K562 (cell line): ENCODE results near the gene CMBL. TPM values are rescaled to one million over a fixed set of nuclear protein-coding genes. Genes with fewer than 3 reads are reported as not detected.

Experiments used
- ATAC-seq: fragments of 200-7000 bp; cut with Tn5 transposase; 3 replicates; pipeline ENCODE4 v1.9.1; 2020; ENCODE audit warnings: moderate library complexity
- BruUV-seq: library from RNA; stranded (reverse); fragments of 400-500 nt; replicated peaks from 2 replicates; lab custom pipeline; 2021; lab: Mats Ljungman, UMichigan
- CTCF ChIA-PET: fragments of 300-600 bp; formaldehyde crosslinking; extraction: SDS; loops from one replicate; lab custom pipeline; 2021; ENCODE audit warnings: low intra/inter-chr PET ratio; lab: Yijun Ruan, JAX
- POLR2A ChIA-PET: fragments of 300-600, 350-650 bp; sonication (Branson Sonifier 250); formaldehyde crosslinking; extraction: SDS; loops from one replicate; lab custom pipeline; 2021; ENCODE audit warnings: antibody characterized with exemption, inconsistent platforms; lab: Yijun Ruan, JAX
- DNase-seq, 4 experiments: peaks; one replicate each; pipeline versions ENCODE4 v3.0.0 to v3.0.0-alpha.2; 2011 to 2018; ENCODE audit warnings: low spot score in 3 of 4, mixed read lengths in 3 of 4; ENCODE audit errors: extremely low read depth in 1 of 4
- FAIRE-seq: peaks from 2 replicates; lab custom pipeline; 2011; peaks lifted over from hg19 to GRCh38; lab: Jason Lieb, UNC
- H2AFZ ChIP-seq: 2 replicates; pipeline ENCODE4 v1.6.0; 2011; ENCODE audit warnings: low read depth, low read length, control low read depth, inconsistent platforms
- H3K27ac ChIP-seq: fragments of 200-600 bp; 3 replicates; pipeline ENCODE4 v1.8.0; 2011; ENCODE audit warnings: low read depth, mild to moderate bottlenecking, control low read depth, inconsistent platforms, low read length, moderate library complexity, mixed read lengths; ENCODE audit errors: extremely low read depth
- H3K27me3 ChIP-seq, 2 experiments: fragments of 300-600 bp in 1 of 2; 2 replicates in 1 of 2; 3 replicates in 1 of 2; pipeline versions ENCODE4 v1.6.0 to v1.8.0; 2011; ENCODE audit warnings: inconsistent platforms in 2 of 2, low read length in 2 of 2, mild to moderate bottlenecking in 1 of 2, mixed read lengths in 1 of 2, moderate library complexity in 1 of 2; ENCODE audit not compliant: control insufficient read depth in 2 of 2, insufficient read depth in 2 of 2
- H3K36me3 ChIP-seq: fragments of 300-600 bp; 3 replicates; pipeline ENCODE4 v1.8.0; 2011; ENCODE audit warnings: mild to moderate bottlenecking, low read length, inconsistent platforms; ENCODE audit not compliant: control insufficient read depth, insufficient read depth
- H3K4me1 ChIP-seq, 2 experiments: fragments of 200-600 bp in 1 of 2; replicated peaks in 1 of 2; 2 replicates in 1 of 2; 3 replicates in 1 of 2; pipeline versions ENCODE4 v1.5.1 to v1.8.0; 2011; ENCODE audit warnings: inconsistent platforms in 2 of 2, low read length in 2 of 2, mild to moderate bottlenecking in 1 of 2, mixed read lengths in 1 of 2, moderate library complexity in 1 of 2; ENCODE audit not compliant: control insufficient read depth in 2 of 2, insufficient read depth in 2 of 2
- H3K4me2 ChIP-seq: 2 replicates; pipeline ENCODE4 v1.6.1; 2011; ENCODE audit warnings: low read length, control low read depth, inconsistent platforms, mixed read lengths; ENCODE audit not compliant: insufficient read depth
- H3K4me3 ChIP-seq: fragments of 200-600 bp; sonication (generic), shearing (Covaris generic); 2 replicates; pipeline ENCODE4 v1.5.1; 2016; ENCODE audit warnings: control low read depth, inconsistent platforms
- H3K79me2 ChIP-seq: fragments of 200-600 bp; 3 replicates; pipeline ENCODE4 v1.8.0; 2011; ENCODE audit warnings: low read length, inconsistent platforms; ENCODE audit not compliant: control insufficient read depth, insufficient read depth
- H3K9ac ChIP-seq, 2 experiments: 2 replicates each; pipeline versions ENCODE4 v1.6.0 to v1.6.1; 2011; ENCODE audit warnings: low read depth in 2 of 2, low read length in 2 of 2, control low read depth in 1 of 2, inconsistent platforms in 1 of 2, mild to moderate bottlenecking in 1 of 2, mixed read lengths in 1 of 2; ENCODE audit not compliant: insufficient read depth in 1 of 2
- H3K9me1 ChIP-seq: one replicate; pipeline ENCODE4 v1.6.0; 2011; ENCODE audit warnings: inconsistent platforms, mild to moderate bottlenecking, low read length, moderate library complexity; ENCODE audit not compliant: control insufficient read depth, insufficient read depth
- H3K9me3 ChIP-seq: replicated peaks from 2 replicates; pipeline ENCODE4 v1.5.1; 2011; ENCODE audit warnings: low read depth, low read length, inconsistent platforms; ENCODE audit not compliant: control insufficient read depth, insufficient read depth
- H4K20me1 ChIP-seq: replicated peaks from 2 replicates; pipeline ENCODE4 v1.6.1; 2011; ENCODE audit warnings: low read length, inconsistent platforms, mixed read lengths; ENCODE audit not compliant: control insufficient read depth, insufficient read depth
- COPS2 ChIP-seq: fragments of 450-650 bp; conservative IDR thresholded peaks from 2 replicates; pipeline ENCODE4 v1.6.1; 2016; ENCODE audit warnings: mild to moderate bottlenecking, moderate library complexity
- CREB1 ChIP-seq, 2 experiments: sonication (generic) in 1 of 2; formaldehyde crosslinking in 1 of 2; IDR thresholded peaks; 2 replicates each; pipeline versions ENCODE4 v1.6.1 to v1.8.0; 2012 to 2022; ENCODE audit warnings: inconsistent platforms in 1 of 2, mild to moderate bottlenecking in 1 of 2, missing genetic modification reagents in 1 of 2, moderate library complexity in 1 of 2
- SETDB1 ChIP-seq: IDR thresholded peaks from one replicate; pipeline ENCODE4 v1.6.1; 2012; ENCODE audit warnings: low read length, control low read depth, inconsistent platforms
- TSHZ1 ChIP-seq: fragments of 250-450 bp; sonication (Bioruptor Pico); IDR thresholded peaks from 2 replicates; pipeline ENCODE4 v1.4.0; 2020; ENCODE audit warnings: mild to moderate bottlenecking, moderate library complexity
- YY1 ChIP-seq, 3 experiments: IDR thresholded peaks; 2 replicates each; pipeline ENCODE4 v1.6.1; 2011; ENCODE audit warnings: low read length in 2 of 3, mild to moderate bottlenecking in 2 of 3, moderate library complexity in 2 of 3, borderline replicate concordance in 1 of 3, control low read depth in 1 of 3, low read depth in 1 of 3; ENCODE audit not compliant: insufficient read depth in 3 of 3, insufficient replicate concordance in 2 of 3, control insufficient read depth in 1 of 3, insufficient read length in 1 of 3; ENCODE audit errors: extremely low read depth in 1 of 3
- ZBTB17 ChIP-seq: fragments of 450-650 bp; formaldehyde crosslinking; IDR thresholded peaks from 2 replicates; pipeline ENCODE4 v1.4.0; 2020; ENCODE audit warnings: mild to moderate bottlenecking
- ZBTB33 ChIP-seq: sonication (generic); formaldehyde crosslinking; IDR thresholded peaks from 2 replicates; pipeline ENCODE4 v1.8.1; 2023; ENCODE audit warnings: mild to moderate bottlenecking, missing genetic modification reagents
- ZNF282 ChIP-seq: sonication (generic); formaldehyde crosslinking; IDR thresholded peaks from 2 replicates; pipeline ENCODE4 v1.8.1; 2023; ENCODE audit warnings: missing genetic modification reagents
- WGBS: fragments of 100-300 bp; shearing (Covaris generic); methylation state at CpG from one replicate; pipeline ENCODE4 v1.1.6; 2016; ENCODE audit warnings: low coverage, mixed read lengths; ENCODE audit not compliant: insufficient coverage; ENCODE audit errors: missing lambda C conversion rate; 5-methylcytosine and 5-hydroxymethylcytosine counted together
- in situ Hi-C: fragments of 300-500 bp; cut with MboI; formaldehyde crosslinking; loops from 4 replicates; pipeline ENCODE4 v1.15.0; 2018; ENCODE audit warnings: inconsistent platforms, mixed read lengths
- intact Hi-C: fragments of 100-400 bp; cut with micrococcal nuclease; formaldehyde crosslinking; loops from 2 replicates; pipeline ENCODE4 v1.14.2; 2022
- polyA plus RNA-seq, 8 experiments: library from polyadenylated mRNA; depleted of rRNA in 4 of 8; stranded (reverse) in 5 of 8; unstranded in 3 of 8; fragments of >200 nt; fragmentation: Nextera tagmentation in 2 of 8; fragmentation: Illumina TruSeq in 1 of 8; extraction: Ambion mirVana in 2 of 8; extraction: Trizol in 1 of 8; gene quantifications; 2 replicates each; pipeline versions ENCODE4 v1.2.1 to v1.2.3, GENCODE V29; 2011 to 2014; ENCODE audit warnings: inconsistent platforms in 1 of 8, missing spikeins in 1 of 8
- total RNA-seq, 7 experiments: library from RNA; depleted of rRNA in 6 of 7; stranded (reverse); fragments of >200 nt in 6 of 7; fragmentation: Illumina TruSeq in 2 of 7; extraction: Trizol in 2 of 7; gene quantifications; 2 replicates each; pipeline versions ENCODE4 v1.2.1 to v1.2.3, GENCODE V29; 2011 to 2021; ENCODE audit warnings: low replicate concordance in 1 of 7
- TF ChIP-seq, protein P1 (sequence below): fragments of 450-650 bp; formaldehyde crosslinking; IDR thresholded peaks from 2 replicates; pipeline ENCODE4 v1.4.0; 2022; ENCODE audit warnings: missing genetic modification characterization

Gene CMBL
- total and polyA plus RNA-seq, 9 of the 15 experiments (the other 6 are each of a cell fraction or from before 2014, with no cell fraction given), result 22.6 to 192 (median 71.1) TPM

- H3K9me3 ChIP-seq, result no peaks in the 10 kb centered on the region
- H3K27me3 ChIP-seq, result no peaks in the 10 kb centered on the region
- H3K27ac ChIP-seq, result no peak overlapping the region; the same call in 2 of the 3 replicates
- intact Hi-C loops (loop anchor here (1.0 kb wide), 3 partner anchors 21 to 80 kb away; no protein-coding TSS in a partner anchor), in situ Hi-C loops (loop anchor here (5.0 kb wide), 1 partner anchor 88 kb away; no protein-coding TSS in a partner anchor)
- peak; percentile 98 for ATAC-seq
- no peaks in the 10 kb centered on the region for H4K20me1 ChIP-seq
- peak overlapping the region; percentile 64; the same call in 1 of the 2 replicates for H2AFZ ChIP-seq
- H3K9me1 ChIP-seq, result no peaks in the 10 kb centered on the region
- 17% methylated on average over 17 of the region's 17 CpGs for WGBS
- H3K4me3 ChIP-seq, result no peak overlapping the region
- BruUV-seq, result no TSS peak
- 0 out of 2 replicates have a peak overlapping the region, but pooled peaks have one; percentile 20 for H3K4me2 ChIP-seq
- peaks cover 7 to 24% of the 10 kb centered on the region in 2 experiments; a peak in 4 of 5 replicates for H3K4me1 ChIP-seq
- peaks cover 5% of the 10 kb centered on the region; the same call in 2 of the 3 replicates for H3K79me2 ChIP-seq
- peak overlapping the region; percentile 24 to 50; a peak in 2 of 4 replicates for H3K9ac ChIP-seq
- POLR2A ChIA-PET, result interaction anchor here (0.6 to 1.8 kb wide), 10 partner anchors 14 to 97 kb away, joined by 3 to 8 read pairs (median 4); partner anchors contain the start of gene MARCHF6
- CTCF ChIA-PET, result interaction anchor here (1.1 to 2.3 kb wide), 3 partner anchors 80 to 345 kb away, joined by 4 to 11 read pairs (median 6); no protein-coding TSS in a partner anchor
- DNase-seq, result peak; percentile 84 to 94 (median 86)
- FAIRE-seq, result peak; percentile 90
- H3K36me3 ChIP-seq, result peaks cover 72% of the 10 kb centered on the region
- TF ChIP-seq ZNF282 (CRISPR knock-in tag), result no peak
- peak in 2 of 3 experiments; percentile 63 to 67 for TF ChIP-seq YY1 (IDR thresholded peaks at IDR 0.05; ENCODE audit: borderline replicate concordance in 1 of 3, control insufficient read depth in 1 of 3, extremely low read depth in 1 of 3, insufficient read depth in 3 of 3, insufficient read length in 1 of 3, insufficient replicate concordance in 2 of 3, low read depth in 1 of 3, low read length in 2 of 3)
- no peak; the same call in 1 of the 2 replicates for TF ChIP-seq CREB1 (IDR thresholded peaks at IDR 0.05)
- peak; percentile 56; the same call in 1 of the 2 replicates for TF ChIP-seq CREB1 (CRISPR knock-in tag; IDR thresholded peaks at IDR 0.05)
- peak; percentile 67 for TF ChIP-seq ZBTB17 (CRISPR knock-in tag)
- TF ChIP-seq, protein P1, sequence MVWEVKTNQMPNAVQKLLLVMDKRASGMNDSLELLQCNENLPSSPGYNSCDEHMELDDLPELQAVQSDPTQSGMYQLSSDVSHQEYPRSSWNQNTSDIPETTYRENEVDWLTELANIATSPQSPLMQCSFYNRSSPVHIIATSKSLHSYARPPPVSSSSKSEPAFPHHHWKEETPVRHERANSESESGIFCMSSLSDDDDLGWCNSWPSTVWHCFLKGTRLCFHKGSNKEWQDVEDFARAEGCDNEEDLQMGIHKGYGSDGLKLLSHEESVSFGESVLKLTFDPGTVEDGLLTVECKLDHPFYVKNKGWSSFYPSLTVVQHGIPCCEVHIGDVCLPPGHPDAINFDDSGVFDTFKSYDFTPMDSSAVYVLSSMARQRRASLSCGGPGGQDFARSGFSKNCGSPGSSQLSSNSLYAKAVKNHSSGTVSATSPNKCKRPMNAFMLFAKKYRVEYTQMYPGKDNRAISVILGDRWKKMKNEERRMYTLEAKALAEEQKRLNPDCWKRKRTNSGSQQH, result 0 out of 2 replicates have a peak, but pooled peaks have one; percentile 59
- no peak for TF ChIP-seq SETDB1
- no peak for TF ChIP-seq TSHZ1 (CRISPR knock-in tag)
- no peak for TF ChIP-seq COPS2
- peak; percentile 91 for TF ChIP-seq ZBTB33
Measured at GRCh38 chr5:10283927-10284635, 23.6 kb downstream of the CMBL start.
